GM18508 (cell line): ENCODE results near the gene MFAP3.
"Not testable (repeated sequence)": the region's sequence is repeated elsewhere in the genome, so short reads cannot be mapped to it uniquely, and the experiment has no call there.

Experiments used
- ATAC-seq: cut with Tn5 transposase; IDR thresholded peaks from one replicate; pipeline ENCODE4 v1.9.1; 2021; ENCODE audit warnings: moderate number of reproducible peaks; ENCODE audit not compliant: insufficient read depth, unreplicated experiment

The MFAP3 gene

DNA sequence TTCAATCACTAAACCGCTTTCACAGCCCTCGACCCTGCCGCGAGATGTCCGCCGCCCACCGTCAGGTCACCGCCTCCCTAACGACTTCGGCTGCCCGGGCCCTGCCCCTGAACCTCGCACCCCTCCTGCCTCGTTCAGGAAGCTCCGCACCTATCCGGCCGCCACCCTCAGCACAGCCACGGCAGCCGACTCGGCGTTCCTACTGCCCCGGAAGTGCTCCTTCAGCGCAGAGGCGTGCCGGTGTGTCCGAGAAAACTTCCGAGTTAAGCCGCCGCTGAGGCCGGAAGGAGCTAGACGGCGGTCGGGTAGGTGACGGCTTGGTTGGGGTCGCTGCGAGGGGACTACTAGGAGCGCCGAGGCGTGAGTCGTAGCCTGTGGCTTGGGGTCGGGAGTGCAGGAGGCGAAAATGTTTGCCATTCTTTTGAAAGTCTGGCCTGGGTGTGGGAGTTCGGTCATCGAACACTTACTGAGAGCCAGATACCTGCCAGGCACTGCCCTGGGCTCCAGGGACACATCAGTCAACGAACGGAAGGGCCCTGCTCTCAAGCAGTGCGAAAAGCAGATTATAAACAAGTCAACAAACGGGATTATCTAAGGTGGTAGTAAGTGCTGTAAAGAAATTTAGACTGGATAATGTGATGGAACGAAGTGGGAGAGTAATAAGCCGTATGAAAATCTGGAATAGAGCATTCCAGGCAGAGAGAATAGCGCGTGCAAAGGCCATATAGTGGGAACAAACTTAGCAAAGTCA lies at the start of gene MFAP3, which contains the start of gene FAM114A2:
Gene MFAP3, plus strand, starts transcription at position 261 of the 751 bp plus-strand sequence. CDS start 10,756 bp downstream, outside the sequence.
Gene FAM114A2, minus strand, starts transcription at position 204 of the 751 bp plus-strand sequence. CDS start 3,957 bp downstream, outside the sequence.
- peak; percentile 94 for ATAC-seq

DNA sequence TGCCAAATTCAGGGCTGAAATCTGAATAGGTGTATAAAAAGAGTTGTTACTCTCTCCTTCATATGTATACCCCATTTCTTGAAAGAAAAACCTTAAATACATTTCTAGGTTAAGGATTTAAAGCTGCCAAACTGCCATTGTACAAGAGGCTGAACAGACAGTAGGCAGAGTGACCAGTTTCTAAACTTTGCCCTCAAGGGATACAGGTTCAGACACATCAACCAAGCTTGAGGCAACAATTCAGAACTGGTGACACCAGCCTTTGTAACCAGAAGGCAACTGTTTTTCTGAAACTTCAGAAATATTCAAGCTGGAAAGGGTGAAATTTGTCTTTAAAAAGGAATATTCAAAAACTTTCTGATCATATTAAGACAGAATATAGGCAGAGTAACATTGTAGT lies 47.6 kb upstream of the MFAP3 start:
- ATAC-seq: no peak

DNA sequence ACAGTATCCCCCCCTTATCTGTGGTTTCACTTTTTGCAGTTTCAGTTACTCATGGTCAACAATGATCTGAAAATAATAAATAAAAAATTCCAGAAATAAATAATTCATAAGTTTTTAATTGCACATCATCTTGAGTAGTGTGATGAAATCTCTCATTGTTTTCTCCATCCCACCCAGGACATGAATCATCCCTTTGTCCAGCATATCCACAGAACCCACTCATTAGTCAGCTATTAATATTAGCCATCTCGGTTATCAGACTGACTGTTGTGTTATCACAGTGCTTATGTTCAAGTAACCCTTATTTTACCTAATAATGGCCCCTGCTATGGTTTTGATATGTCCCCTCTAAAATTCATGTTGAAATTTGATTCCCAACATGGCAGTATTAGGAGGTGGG lies 40.8 kb upstream of the MFAP3 start:
- no peak for ATAC-seq

DNA sequence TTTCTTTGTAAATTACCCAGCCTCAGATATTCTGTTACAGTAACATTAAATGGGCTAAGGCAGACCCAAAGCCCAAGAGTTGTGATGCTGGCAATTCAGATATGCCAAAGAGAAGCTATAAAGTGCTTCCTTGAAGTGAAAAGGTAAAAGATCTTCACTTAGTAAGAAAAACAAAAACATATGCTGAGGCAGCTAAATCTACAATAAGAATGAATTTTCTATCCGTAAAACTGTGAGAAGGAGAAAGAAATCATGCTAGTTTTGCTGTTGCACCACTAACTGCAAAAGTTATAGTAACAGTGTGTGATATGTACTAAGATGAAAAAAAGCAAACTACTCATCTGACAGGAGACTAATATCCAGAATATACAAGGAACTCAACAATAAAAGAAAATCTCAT lies 40.0 kb upstream of the MFAP3 start:
- ATAC-seq: no peak

DNA sequence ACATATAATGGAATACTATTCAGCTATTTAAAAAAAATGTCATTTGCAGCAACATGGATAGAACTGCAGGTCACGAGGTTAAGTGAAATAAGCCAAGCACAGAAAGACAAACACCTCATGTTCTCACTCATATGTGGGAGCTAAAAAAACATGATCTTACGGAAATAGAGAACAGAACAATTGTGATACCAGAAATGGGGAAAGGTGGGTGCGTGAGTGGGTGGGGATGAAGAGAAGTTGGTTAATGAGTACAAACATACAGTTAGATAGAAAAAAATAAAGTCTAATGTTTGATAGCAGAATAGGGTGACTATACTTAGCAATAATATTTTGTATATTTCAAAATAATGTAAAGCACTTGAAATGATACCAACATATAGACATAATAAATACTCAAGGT lies 38.8 kb upstream of the MFAP3 start:
- no peak for ATAC-seq

DNA sequence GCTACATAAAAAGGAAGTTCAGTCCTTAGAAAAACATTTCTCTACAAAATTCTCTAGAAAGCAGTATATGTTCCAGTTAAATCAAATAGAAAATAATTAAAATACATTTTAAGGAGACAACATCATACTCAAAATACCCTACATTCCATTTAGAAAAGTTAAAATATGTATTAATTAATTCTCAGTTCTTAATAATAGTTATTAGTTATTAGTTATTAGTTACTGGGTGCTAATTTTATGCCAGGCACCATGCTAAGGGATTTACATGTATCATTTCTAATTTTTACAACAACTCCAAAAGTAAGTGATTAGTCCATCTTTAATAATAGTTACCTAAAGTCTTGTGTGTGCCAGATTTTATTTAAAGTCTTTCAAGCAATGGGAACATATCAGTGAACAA lies 38.1 kb upstream of the MFAP3 start:
- no peak for ATAC-seq

DNA sequence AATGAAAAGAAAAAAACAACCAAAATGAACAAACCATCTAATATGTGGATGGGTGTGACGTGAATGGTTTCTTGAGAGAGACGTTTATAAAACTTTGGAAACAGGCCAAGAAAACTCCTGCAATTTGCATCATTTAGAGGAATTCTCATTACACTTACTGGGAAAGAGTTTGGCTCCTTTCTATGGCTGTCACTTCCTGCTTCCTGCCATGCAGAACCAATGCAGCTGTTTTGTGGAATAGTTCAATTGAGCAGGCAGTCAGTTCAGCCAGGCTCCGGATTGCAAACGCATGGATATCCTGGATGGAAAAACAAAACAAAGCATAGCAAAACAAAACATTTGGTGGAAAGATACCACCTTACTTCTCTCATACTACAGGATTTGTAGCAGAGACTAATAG lies 36.7 kb upstream of the MFAP3 start:
- ATAC-seq: no peak

DNA sequence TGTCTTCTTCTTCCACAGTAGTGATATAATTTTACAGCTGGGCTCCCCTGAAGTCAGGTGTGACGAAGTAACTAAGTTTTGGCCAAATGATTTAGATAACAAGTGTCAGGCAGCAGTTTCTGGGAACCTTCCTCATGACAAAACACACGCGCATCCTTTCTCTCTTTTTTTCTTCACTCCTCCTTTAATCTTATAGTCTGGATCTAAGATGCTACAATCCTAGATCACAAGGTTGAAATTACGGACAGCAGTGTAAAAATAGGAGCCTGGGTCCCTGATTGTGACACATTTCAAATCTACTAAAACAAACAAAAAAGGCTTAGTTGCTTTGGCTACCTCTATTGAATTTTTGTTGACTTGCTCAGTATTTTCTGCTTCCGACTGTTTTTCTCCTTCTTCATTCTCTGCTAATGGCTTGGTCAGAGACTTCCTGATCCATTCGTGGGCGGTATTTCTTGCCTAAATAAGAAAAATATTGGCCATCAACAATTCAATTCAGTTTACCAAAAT lies 36.2 kb upstream of the MFAP3 start:
- no peak for ATAC-seq

DNA sequence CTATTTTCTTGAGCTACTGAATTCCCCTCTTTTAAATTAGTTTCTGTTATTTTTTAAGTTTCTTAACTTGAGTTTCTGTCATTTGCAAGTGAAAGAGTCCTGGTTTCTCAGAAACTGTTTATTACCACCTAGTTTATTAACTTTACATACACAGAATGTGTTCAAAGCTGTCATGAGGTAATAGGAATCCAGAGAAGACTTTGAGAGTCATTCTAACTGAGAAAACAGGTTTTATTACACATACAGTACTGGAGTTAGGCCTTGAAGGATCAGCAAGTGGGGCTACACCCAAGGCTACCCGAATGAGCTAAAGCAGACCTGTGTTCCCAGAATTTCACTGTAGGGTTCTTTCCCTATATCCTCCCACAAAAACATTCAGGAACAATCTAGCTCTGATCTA lies 33.1 kb upstream of the MFAP3 start:
- ATAC-seq: no peak

DNA sequence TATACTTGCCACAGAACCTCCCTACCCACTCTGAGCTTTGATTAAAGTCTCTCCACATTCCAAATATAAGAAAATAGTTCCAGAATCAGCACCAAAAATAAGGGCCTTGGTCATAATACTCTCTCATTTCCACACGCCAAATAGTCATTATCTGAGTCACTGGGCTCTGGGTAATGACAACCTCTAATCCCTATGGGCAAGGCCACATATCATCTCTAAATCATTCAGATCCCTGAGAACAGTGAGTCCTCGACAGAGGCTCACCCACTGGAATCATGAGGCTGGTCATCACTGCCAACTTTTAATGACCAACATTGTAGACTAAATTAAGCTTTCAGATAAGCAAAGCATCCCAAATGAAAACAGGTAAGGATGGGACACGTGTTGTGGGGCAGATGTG lies 28.1 kb upstream of the MFAP3 start:
- ATAC-seq: no peak

DNA sequence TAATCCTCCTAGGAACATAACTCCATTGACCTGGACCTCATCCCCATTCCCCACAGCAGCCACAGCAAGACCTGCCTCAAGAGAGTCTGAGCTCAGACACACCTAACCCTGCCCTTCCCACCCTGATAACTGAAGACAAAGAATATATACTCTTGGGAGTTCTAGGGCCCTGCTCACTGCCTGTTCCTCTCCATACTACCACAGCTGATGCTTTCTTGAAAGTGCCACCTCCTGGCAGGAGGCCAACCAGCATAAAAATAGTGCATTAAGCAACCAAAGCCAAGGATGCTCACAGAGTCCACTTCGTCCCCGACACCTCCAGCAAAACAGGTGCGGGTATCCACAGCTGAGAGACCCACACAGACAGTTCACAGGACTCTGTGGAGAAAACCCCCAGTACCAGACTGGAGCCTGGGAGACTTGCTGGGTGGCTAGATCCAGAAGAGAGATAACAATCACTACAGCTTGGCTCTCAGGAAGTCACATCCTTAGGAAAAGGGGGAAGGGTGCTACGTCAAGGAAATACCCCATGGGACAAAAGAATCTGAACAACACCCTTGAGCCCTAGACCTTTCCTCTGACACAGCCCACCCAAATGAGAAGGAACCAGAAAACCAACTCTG lies 23.6 kb upstream of the MFAP3 start:
- ATAC-seq: no peak

DNA sequence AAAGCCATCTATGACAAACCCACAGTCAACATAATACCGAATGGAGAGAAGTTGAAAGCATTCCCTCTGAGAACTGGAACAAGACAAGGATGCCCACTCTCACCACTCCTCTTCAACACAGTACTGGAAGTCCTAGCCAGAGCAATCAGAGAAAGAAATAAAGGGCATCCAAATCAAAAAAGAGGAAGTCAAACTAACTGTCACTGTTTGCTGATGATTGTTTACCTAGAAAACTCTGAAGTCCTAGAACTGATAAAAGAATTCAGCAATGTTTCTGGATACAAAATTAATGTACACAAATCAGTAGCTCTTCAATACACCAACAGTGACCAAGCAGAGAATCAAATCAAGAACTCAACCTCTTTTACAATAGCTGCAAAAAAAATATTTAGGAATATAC lies 19.8 kb upstream of the MFAP3 start:
- not testable (repeated sequence) for ATAC-seq

DNA sequence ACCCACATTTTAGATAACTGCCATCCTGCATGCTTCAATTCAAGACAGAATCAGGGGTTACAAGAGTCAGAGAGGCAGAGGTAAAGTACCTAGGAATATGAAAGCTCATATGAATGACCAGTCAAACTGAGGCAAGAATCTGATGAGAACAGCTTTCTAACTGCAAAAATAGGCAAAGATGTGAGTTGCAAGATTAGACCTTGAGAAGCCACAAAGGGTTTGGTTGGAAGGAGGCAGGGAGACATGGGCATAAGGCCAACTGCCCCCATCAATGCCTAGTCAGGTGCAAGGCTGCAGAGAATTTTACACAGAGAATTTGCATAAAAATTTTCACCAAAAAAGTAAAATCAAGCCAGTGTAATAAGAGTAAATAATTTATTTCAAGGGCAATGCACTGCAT lies 12.8 kb upstream of the MFAP3 start:
- no peak for ATAC-seq

DNA sequence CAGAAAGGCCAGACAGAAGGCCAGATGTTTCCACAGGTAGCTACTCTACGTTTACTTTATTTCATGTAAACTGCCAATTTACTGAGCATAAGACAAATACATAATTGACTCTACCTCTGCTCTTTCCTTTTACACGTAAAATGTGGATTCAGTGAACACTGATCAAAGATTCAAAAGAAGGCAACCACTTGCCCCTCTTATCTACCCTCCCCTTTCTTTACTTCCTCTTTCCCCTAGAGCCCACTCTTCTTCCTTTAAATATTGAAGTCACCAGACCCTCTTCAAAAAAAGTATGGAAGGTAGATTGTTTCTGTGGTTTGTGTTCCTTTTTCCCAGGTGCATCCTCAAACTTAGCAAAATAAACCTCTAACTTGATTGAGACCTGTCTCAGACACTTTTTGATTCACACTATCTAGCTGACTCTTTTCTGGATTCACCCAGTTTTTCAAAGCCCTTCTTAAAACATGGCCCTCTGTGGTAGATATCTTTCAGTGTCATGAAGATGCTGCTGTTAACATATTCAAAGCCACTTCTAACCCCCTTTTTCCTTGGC lies 6.8 kb upstream of the MFAP3 start:
- ATAC-seq: no peak

DNA sequence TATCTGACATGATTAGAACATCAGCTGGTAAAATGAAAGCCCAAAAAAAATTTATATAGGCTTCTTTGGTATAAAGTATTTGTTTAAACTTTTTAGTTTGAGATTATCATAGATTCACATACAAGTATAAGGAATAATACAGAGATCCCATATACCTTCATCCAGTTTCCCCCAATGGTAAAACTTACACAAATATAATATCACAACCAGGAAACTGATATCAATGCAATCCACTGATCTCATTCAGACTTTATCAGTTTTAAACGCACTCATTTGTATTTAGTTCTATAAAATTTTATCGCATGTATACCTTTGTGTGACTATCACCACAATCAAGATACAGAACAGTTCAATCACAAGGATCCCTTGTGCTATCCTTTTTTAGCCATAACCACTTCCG lies 3.8 kb upstream of the MFAP3 start:
- ATAC-seq: no peak

DNA sequence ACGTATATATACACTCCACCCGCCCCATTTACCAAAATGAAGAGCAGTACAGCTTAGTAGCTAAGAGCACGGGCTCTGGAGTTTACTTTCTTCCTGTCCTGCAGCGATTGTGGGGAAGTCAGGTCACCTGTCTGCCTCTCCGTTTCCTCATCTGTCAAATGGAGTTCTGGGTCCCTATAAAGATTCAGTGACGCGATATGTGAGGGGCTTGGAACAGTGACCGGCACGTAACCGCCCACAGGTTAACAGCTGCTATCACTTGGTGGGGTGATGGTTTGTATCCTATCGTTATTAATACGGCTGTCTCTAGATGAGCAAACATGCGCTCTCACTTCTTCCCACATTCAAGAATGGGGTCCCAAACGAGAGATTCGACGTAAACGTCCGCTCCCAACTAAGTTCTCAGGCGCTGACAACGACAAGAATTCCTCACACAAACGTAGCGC lies 483 bp upstream of the MFAP3 start:
- peak; percentile 25 for ATAC-seq

DNA sequence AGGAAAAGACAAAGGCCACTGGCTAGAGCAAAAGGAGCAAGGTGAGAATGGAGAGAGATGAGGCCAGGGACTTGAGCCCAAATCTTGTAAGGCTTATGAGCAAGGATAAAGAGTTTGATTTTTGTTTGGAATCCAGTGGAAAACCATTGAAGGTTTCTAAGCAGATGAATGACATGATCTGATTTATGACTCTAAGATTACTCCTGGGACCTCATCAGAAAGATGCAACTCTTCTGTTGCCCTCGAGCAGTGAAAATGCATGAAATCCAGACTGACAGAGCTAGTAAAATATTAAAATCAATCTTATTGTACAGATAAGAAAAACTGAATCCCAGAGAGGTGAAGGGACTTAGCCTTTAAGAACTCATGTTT lies 677 bp downstream of the MFAP3 start:
- no peak for ATAC-seq

DNA sequence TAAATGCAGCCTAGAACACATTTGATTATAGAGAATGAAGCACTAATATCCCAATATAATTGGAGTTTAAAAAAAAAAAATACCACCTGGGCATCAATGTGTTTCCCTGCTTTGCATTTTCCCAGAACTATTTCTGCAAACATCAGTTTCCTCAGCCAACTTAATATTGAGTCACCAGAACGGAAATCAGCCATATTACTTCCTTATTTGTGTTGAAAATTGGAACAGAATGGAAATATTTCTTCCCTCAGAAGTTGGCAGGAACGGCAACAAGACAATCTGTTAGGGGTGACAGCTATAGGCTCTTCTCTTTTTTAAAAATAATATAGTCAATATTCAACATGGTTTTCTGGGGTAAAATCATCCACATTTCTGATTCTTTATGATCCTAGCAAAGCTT lies 4.0 kb downstream of the MFAP3 start:
- no peak for ATAC-seq

DNA sequence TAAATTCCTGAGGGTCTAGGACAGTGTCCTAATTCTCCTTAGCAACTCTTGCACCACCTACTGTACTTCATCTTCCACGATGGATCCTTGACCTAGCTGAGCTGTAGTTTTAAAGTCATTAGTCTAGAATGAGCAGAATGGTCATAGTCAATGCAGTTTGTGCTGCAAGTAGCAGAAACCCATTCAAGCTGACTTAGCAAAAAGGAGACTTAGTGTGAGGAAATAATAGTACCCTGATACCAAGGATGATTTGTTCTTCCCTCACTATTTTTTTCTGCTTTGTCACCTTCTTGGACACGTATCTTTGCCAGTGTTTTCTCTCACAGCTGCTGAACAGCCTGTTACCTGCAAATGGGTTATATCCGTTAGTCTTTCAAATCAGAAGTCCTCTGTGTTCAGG lies 5.3 kb downstream of the MFAP3 start:
- no peak for ATAC-seq

DNA sequence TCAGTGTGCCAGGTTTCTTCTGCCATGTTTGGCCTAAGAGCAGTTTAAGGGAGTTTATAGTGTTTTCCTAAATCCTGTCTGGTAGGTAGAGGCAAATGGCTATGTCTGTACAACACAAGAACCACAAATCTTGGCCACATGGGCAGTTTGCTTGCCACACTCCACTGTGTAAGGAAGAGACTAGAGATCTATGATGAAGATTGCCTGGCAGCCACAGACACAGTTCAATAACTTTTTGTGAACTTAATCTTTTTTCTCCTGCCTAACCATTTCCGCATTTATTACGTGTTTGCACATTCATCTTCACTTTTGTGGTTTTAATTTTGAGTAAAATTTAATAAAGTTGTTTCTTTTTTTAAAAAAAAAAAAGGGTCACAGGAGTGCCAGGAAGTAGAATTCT lies 5.8 kb downstream of the MFAP3 start:
- no peak for ATAC-seq

DNA sequence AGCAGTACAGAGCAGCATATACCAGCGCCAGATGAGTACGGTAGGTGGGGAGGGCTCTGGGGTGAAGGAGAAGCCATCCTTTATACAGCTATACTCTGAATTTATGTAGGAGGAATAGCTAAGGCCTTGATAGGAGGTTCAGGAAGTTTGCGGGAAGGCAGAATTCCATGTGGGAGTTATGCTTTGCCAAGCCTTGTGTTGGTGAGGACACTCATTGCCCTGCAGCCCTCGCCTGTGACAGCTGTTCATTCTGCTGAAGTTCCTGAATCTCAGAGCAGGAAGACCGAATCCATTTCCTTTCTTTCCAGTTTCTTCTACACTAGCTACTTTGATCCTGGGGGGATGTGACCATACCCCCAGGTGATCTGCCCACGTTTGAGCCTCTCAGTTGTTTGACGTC lies 7.7 kb downstream of the MFAP3 start:
- ATAC-seq: no peak
